ENCODE data around the gene HOXC10. TPM values are rescaled to one million over a fixed set of nuclear protein-coding genes. Genes with fewer than 3 reads are reported as not detected.

HOXC10 gene
- total and polyA plus RNA-seq, 2 of the 8 experiments (the other 6 are each of a cell fraction or from before 2014, with no cell fraction given): not detected

DNA sequence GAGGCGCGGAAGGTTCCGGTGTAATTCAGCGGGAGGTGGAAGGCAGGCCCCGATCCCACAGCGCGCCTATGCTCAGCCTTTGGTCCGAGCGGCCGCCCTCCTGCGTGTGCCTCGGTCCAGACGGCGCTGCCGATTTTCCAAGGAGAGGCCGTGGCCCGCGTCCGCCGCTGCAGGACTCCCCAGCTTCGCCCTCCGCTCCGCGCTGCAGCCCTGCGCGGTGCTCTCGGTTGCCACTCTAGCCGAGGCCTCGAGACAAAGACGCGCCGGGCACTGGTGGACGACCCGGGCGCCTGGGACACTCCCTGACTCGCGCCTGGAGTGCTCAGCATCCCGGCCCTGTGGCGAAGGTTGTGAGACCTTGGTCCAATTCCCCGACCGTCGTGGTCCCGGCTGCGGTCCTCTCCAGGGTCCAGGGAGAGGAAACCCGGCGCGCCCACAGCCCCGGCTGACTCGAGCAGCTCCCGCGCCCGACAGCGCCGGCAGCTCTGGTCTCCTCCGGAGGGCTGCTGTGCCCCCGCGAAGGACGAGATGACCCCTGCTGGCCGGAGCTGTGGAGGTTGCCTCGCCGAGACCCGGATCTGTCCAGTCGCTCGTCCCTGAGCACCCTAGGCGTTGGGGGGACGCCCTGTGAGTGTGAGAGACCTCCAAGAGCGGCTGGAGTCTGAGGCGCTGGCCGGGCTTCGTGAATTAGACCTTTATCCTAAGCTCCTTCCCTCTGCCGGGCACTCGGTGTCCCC, 23.8 kb upstream of the HOXC10 start:
- H2AK5ac ChIP-seq (ENCODE audit: low read depth, low read length): no peak overlapping the region
- no peak overlapping the region for H2BK20ac ChIP-seq (ENCODE audit: low read length)
- peaks cover 0 to 8% (median 0%) of the 10 kb centered on the region in 4 experiments; a peak in 1 of 8 replicates for H3K36me3 ChIP-seq (ENCODE audit: control insufficient read depth in 2 of 4, insufficient read depth in 4 of 4, low read length in 3 of 4)
- peaks cover 99 to 100% (median 100%) of the 10 kb centered on the region in 4 experiments for H3K27me3 ChIP-seq (replicated peaks in 1 of 4; ENCODE audit: control insufficient read depth in 3 of 4, extremely low read depth in 1 of 4, insufficient read depth in 3 of 4, low read length in 3 of 4)
- no peaks in the 10 kb centered on the region for H3K79me1 ChIP-seq (ENCODE audit: low read depth, low read length)
- H3K4me2 ChIP-seq (ENCODE audit: insufficient read depth in 1 of 2, low read depth in 2 of 2, low read length in 2 of 2): peak overlapping the region; percentile 19 to 36; a peak in 2 of 4 replicates
- ChIA-PET CTCF (ENCODE audit: partially characterized antibody) (interaction anchor here (0.8 to 1.6 kb wide), 12 partner anchors 9 to 418 kb away, joined by 3 to 10 read pairs (median 3); partner anchors contain the start of gene HOXC10), POLR2A (ENCODE audit: partially characterized antibody) (interaction anchor here (0.6 to 1.4 kb wide), 2 partner anchors 9 to 18 kb away, joined by 3 read pairs; no protein-coding TSS in a partner anchor)
- H4K5ac ChIP-seq (ENCODE audit: insufficient read length, low read depth, low read length): no peak overlapping the region
- no peak overlapping the region for H2BK5ac ChIP-seq (ENCODE audit: low read depth, low read length)
- H2BK120ac ChIP-seq (replicated peaks; ENCODE audit: low read depth, low read length): no peak overlapping the region
- no peak overlapping the region for H3K27ac ChIP-seq (ENCODE audit: low read depth, low read length)
- no peak overlapping the region for H3K4ac ChIP-seq (replicated peaks; ENCODE audit: insufficient read length, low read depth, low read length)
- H3K23me2 ChIP-seq (ENCODE audit: low read depth, low read length): no peaks in the 10 kb centered on the region
- H2BK12ac ChIP-seq (ENCODE audit: low read depth, low read length): no peak overlapping the region
- H2AFZ ChIP-seq (ENCODE audit: low read length): no peak overlapping the region
- no peak for FAIRE-seq
- peak overlapping the region; percentile 84; the same call in 1 of the 2 replicates for H4K8ac ChIP-seq (ENCODE audit: extremely low read depth, insufficient read depth, low read length)
- no peaks in the 10 kb centered on the region for H3K79me2 ChIP-seq (ENCODE audit: control insufficient read depth in 1 of 2, insufficient read depth in 2 of 2, low read length in 2 of 2)
- no peak overlapping the region for H3K9ac ChIP-seq (replicated peaks in 1 of 4; ENCODE audit: extremely low read depth in 1 of 4, low read depth in 3 of 4, low read length in 3 of 4)
- H3K18ac ChIP-seq (ENCODE audit: extremely low read depth, low read length): no peak overlapping the region
- no peak overlapping the region for H3K14ac ChIP-seq (ENCODE audit: insufficient read length)
- H2BK15ac ChIP-seq (ENCODE audit: low read length): no peak overlapping the region
- peak overlapping the region in 1 of 4 experiments; percentile 30; a peak in 1 of 8 replicates for H3K4me3 ChIP-seq (ENCODE audit: extremely low read depth in 1 of 4, insufficient read depth in 2 of 4, low read depth in 3 of 4, low read length in 4 of 4)
- WGBS, 2 experiments (ENCODE audit: extremely low coverage in 1 of 2, insufficient coverage in 1 of 2, insufficient read length in 1 of 2, insufficient replicate concordance in 2 of 2, low coverage in 1 of 2, low lambda C conversion rate in 2 of 2, missing lambda C conversion rate in 1 of 2): 7% methylated on average over 68 of the region's 72 CpGs; no CpG with 5 or more reads in 1 of the 2 experiments
- H4K91ac ChIP-seq (replicated peaks; ENCODE audit: insufficient read length, low read length): no peak overlapping the region
- no peak overlapping the region for H3K56ac ChIP-seq (replicated peaks; ENCODE audit: insufficient read length, low read depth, low read length)
- DNase-seq (ENCODE audit: low read depth in 1 of 2, low spot score in 2 of 2): no peak
- no peaks in the 10 kb centered on the region for H3K9me3 ChIP-seq (ENCODE audit: insufficient read depth in 2 of 2, low read depth in 1 of 2, low read length in 1 of 2)
- H3K23ac ChIP-seq (ENCODE audit: insufficient read length): no peak overlapping the region
- peaks cover 0 to 4% (median under 1%) of the 10 kb centered on the region in 4 experiments; a peak in 1 of 7 replicates for H3K4me1 ChIP-seq (replicated peaks in 1 of 4; ENCODE audit: control insufficient read depth in 3 of 4, insufficient read depth in 4 of 4, low read length in 3 of 4)
- peaks cover 28 to 45% of the 10 kb centered on the region in 2 experiments for H4K20me1 ChIP-seq (replicated peaks in 1 of 2; ENCODE audit: control insufficient read depth in 1 of 2, insufficient read depth in 2 of 2, low read length in 2 of 2)
- TF ChIP-seq SAP30 (IDR thresholded peaks at IDR 0.05; ENCODE audit: insufficient read depth, insufficient replicate concordance, low read length): no peak
- TF ChIP-seq CBX5 (IDR thresholded peaks at IDR 0.05; ENCODE audit: low read depth, low read length): no peak
- TF ChIP-seq RAD21 (IDR thresholded peaks at IDR 0.05 in 1 of 2, conservative IDR thresholded peaks at IDR 0.05 in 1 of 2; ENCODE audit: low read depth in 2 of 2, low read length in 2 of 2): peak; percentile 18 to 24; a peak in 2 of 4 replicates
- peak; percentile 39 for TF ChIP-seq RNF2 (IDR thresholded peaks at IDR 0.05; ENCODE audit: borderline replicate concordance, low read depth, low read length, missing control alignments, poor library complexity, severe bottlenecking)
- peak; percentile 99 for TF ChIP-seq SUZ12 (IDR thresholded peaks at IDR 0.05; ENCODE audit: low read length)
- TF ChIP-seq, protein P1, sequence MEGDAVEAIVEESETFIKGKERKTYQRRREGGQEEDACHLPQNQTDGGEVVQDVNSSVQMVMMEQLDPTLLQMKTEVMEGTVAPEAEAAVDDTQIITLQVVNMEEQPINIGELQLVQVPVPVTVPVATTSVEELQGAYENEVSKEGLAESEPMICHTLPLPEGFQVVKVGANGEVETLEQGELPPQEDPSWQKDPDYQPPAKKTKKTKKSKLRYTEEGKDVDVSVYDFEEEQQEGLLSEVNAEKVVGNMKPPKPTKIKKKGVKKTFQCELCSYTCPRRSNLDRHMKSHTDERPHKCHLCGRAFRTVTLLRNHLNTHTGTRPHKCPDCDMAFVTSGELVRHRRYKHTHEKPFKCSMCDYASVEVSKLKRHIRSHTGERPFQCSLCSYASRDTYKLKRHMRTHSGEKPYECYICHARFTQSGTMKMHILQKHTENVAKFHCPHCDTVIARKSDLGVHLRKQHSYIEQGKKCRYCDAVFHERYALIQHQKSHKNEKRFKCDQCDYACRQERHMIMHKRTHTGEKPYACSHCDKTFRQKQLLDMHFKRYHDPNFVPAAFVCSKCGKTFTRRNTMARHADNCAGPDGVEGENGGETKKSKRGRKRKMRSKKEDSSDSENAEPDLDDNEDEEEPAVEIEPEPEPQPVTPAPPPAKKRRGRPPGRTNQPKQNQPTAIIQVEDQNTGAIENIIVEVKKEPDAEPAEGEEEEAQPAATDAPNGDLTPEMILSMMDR (IDR thresholded peaks at IDR 0.05; ENCODE audit: control extremely low read depth in 1 of 3, insufficient read depth in 1 of 3, low read depth in 1 of 3, low read length in 3 of 3): peak in 2 of 3 experiments; percentile 23 to 27; a peak in 3 of 4 replicates
- peak; percentile 99 for TF ChIP-seq EZH2 (IDR thresholded peaks at IDR 0.05; ENCODE audit: low read depth, low read length, severe bottlenecking)
